ENCODE results near the gene PDXP.

GRCh38 chr22:37627545-37627944 is 31.0 kb upstream of the PDXP start:
- TF ChIP-seq SIN3A (IDR thresholded peaks at IDR 0.05; ENCODE audit: borderline replicate concordance, insufficient read depth, low read depth, low read length) (no peak), CTCF (IDR thresholded peaks at IDR 0.05) (no peak)

All from Panc1 (cell line).